Measurements from ENCODE around the gene REXO1. TPM values are rescaled to one million over a fixed set of nuclear protein-coding genes. Genes with fewer than 3 reads are reported as not detected.
A peak's percentile ranks its signal among the peaks of the same experiment; 100 is the strongest.

REXO1 gene
- total RNA-seq, 1 donor from 2014 or later: 37.2 TPM

DNA sequence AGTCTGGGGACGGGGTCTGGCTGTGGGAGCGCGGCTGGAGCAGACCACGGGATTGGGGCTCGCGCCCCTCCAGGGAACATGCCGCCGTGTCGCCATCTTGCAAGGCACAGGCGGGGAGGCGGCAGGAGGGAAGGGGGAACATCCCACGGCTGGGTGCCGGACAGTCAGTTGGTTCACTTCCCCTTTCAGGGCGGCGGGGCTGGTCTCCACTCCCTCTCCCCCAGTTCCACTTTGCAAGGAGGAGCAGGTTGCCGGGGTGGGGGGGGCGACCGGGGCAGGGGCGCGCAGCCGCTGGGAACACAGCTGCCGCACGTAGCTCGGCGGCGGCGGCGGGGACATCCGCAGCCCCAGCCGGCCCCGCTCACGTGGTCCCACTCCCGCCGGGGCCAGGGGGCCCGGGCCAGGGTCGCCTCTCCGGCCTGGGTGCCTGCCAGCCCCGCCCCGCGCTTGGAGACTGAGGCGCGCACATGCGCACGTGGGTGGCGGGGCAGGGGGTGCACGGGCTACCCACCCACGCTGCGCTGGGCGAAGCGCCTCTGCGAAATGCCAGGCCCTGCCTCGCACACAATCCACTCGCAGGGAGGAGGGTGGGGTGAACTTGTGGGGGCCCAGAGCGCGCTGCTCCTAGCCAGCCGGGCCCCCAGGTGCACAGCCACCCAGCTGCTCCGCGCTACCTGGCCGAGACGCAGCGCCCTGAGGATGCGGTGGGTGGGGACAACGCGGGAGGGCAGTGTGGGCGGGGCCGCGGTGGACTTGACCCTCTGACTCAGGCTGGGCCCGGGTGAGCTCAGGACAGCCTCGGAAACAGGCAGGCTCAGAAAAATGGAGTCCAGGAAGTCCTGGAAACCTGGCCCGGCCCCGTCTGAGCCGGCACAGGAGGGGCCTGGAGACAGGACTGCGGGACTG lies 8.7 kb upstream of the REXO1 start:
- peak; percentile 63 for ATAC-seq
- Histone ChIP-seq H3K36me3 (no peaks in the 10 kb centered on the region), H3K27me3 (no peaks in the 10 kb centered on the region), H3K4me3 (peak overlapping the region; percentile 51), H3K27ac (peak overlapping the region; percentile 94), H3K9me3 (no peaks in the 10 kb centered on the region), H3K4me1 (peaks cover 89% of the 10 kb centered on the region)
- DNase-seq: peak; percentile 92
- TF ChIP-seq, protein P1, sequence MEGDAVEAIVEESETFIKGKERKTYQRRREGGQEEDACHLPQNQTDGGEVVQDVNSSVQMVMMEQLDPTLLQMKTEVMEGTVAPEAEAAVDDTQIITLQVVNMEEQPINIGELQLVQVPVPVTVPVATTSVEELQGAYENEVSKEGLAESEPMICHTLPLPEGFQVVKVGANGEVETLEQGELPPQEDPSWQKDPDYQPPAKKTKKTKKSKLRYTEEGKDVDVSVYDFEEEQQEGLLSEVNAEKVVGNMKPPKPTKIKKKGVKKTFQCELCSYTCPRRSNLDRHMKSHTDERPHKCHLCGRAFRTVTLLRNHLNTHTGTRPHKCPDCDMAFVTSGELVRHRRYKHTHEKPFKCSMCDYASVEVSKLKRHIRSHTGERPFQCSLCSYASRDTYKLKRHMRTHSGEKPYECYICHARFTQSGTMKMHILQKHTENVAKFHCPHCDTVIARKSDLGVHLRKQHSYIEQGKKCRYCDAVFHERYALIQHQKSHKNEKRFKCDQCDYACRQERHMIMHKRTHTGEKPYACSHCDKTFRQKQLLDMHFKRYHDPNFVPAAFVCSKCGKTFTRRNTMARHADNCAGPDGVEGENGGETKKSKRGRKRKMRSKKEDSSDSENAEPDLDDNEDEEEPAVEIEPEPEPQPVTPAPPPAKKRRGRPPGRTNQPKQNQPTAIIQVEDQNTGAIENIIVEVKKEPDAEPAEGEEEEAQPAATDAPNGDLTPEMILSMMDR (IDR thresholded peaks at IDR 0.05): no peak
- intact Hi-C loops (cut with DNase I): no loop called here

DNA sequence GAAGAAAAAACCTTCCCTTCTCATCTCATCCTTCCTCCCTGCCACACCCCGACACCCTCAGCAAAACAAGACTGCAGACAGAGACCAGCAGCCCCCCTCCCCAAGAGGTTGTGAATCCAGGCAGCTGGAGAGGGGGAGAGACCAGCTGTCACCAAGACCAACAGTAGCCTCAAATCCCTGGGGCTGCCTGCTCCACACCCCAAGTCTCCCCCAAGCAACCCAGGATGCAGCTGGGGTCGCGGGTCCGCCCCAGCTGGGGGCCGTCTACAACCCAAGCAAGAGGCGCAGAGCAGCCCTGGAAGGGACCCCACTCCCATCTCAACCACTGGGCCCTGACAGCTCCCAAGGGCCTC lies 8.0 kb upstream of the REXO1 start:
- no peak for ATAC-seq
- TF ChIP-seq, protein P1 (IDR thresholded peaks at IDR 0.05): no peak
- H3K27ac ChIP-seq: peak overlapping the region; percentile 94
- peak overlapping the region; percentile 51 for H3K4me3 ChIP-seq
- H3K9me3 ChIP-seq: no peaks in the 10 kb centered on the region
- H3K4me1 ChIP-seq: peaks cover 82% of the 10 kb centered on the region
- no peaks in the 10 kb centered on the region for H3K27me3 ChIP-seq
- DNase-seq: no peak
- H3K36me3 ChIP-seq: no peaks in the 10 kb centered on the region
- intact Hi-C loops (cut with DNase I): no loop called here

DNA sequence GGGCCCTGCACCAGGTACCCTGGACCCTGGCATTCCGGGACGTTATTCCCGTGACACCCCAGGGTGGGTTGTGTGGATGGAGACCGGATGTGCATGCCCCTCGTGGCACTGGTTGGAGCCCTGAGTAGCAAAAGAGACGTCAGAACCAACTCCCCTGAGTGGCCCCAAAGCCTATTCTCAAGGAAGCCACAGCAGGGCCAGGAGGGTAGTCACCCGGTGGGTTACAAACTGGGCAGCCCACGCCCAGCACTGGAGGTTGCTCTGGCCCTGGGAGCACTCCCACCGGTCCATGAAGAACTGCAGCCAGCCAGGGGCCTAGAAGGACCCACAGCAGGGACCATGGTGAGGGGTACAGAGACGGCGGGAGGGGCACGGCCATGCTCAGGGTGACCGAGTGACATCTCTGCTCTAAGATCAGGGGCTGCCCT lies 7.6 kb upstream of the REXO1 start:
- H3K27ac ChIP-seq: peak overlapping the region; percentile 94
- ATAC-seq: no peak
- intact Hi-C loops (cut with DNase I): no loop called here
- no peak for DNase-seq
- peak overlapping the region; percentile 51 for H3K4me3 ChIP-seq
- TF ChIP-seq, protein P1 (IDR thresholded peaks at IDR 0.05): no peak
- H3K9me3 ChIP-seq: no peaks in the 10 kb centered on the region
- H3K4me1 ChIP-seq: peaks cover 79% of the 10 kb centered on the region
- H3K27me3 ChIP-seq: no peaks in the 10 kb centered on the region
- no peaks in the 10 kb centered on the region for H3K36me3 ChIP-seq

DNA sequence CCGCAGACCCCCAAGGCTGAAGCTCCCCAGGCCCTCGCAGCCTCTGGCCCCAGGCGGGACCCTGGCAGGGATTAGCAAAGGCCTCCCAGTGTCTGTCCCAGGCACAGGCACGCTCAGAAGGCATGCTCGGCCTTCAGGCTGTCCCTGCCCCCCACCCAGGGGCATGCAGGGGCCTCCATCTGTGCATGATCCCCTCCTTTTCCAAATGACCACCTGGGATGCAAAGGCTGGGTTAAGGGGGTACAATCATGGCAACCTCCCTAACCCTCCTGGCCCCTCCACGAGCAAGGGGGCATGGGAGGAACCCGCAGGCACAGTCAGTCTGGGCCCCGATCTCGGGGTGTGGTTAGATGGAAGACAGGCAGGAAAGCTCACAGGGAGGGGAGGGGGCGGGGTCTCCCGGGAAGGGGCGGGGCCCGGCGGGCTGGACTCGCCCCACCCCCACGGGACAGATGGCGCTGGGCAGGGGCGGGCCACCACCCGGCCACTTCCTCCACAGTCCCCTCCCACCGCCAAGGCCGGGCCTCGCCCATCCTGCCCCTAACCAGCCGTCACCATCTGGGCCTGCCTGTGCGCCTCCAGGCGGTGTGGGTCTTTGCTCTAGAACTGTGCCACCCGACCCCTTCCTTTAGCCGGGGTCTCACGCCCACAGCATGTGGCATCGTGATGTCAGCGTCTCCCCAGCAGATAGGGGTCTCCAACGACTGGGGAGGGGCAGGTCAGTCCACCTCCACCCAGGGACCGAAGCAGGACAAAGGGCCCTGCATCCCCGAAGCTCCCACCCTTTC lies 7.0 kb upstream of the REXO1 start:
- no peaks in the 10 kb centered on the region for H3K27me3 ChIP-seq
- no peaks in the 10 kb centered on the region for H3K36me3 ChIP-seq
- DNase-seq (peak; percentile 94), ATAC-seq (peak; percentile 80)
- H3K27ac ChIP-seq: peak overlapping the region; percentile 94
- TF ChIP-seq, protein P1 (IDR thresholded peaks at IDR 0.05): no peak
- peak overlapping the region; percentile 51 for H3K4me3 ChIP-seq
- H3K9me3 ChIP-seq: no peaks in the 10 kb centered on the region
- peaks cover 73% of the 10 kb centered on the region for H3K4me1 ChIP-seq
- intact Hi-C loops (cut with DNase I): no loop called here

DNA sequence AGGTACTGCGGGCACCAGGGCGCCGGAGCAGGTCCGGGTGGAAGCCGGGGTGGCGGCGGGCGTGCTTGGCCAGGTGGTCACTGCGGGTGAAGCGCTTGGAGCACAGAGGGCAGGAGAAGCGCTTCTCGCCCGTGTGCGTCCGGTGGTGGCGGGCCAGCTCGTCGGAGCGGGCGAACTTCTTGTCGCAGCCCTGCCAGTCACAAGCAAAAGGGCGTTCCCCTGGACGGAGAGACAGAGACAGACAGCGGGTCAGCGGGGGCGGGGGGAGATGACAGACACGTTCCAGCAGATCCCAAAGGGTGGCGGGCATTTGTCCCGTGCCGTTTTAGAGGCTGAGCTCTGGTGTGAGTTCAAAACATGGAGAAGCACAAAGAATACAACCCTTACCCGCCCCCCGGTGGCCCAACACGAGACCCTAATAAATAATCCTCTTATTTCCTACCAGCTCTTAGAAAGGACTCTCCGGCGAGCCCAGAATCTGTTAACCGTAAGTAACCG lies 6.3 kb upstream of the REXO1 start:
- DNase-seq (peak; percentile 76), ATAC-seq (no peak)
- no peaks in the 10 kb centered on the region for H3K27me3 ChIP-seq
- H3K4me1 ChIP-seq: peaks cover 69% of the 10 kb centered on the region
- peak overlapping the region; percentile 51 for H3K4me3 ChIP-seq
- intact Hi-C loops (cut with DNase I): no loop called here
- peak overlapping the region; percentile 75 for H3K27ac ChIP-seq
- TF ChIP-seq, protein P1 (IDR thresholded peaks at IDR 0.05): no peak
- H3K9me3 ChIP-seq: no peaks in the 10 kb centered on the region
- H3K36me3 ChIP-seq: no peaks in the 10 kb centered on the region
